Cerebellar cortex (tissue), 1 donor: ENCODE measurements around the gene MOB4.

ENCODE experiments used
- DNase-seq: peaks from one replicate; pipeline ENCODE4 v3.0.0-alpha.2; 2015; ENCODE audit warnings: low spot score

The MOB4 gene

GRCh38 chr2:197515739-197516392 is at the start of gene MOB4:
Gene MOB4 (plus strand): TSS chr2:197516066. CDS start chr2:197516087, 21 bp downstream.
- DNase-seq: peak; percentile 91

- no peak for DNase-seq
Measured at GRCh38 chr2:197472166-197472565, 43.7 kb upstream of the MOB4 start.

GRCh38 chr2:197477797-197478196 is 38.1 kb upstream of the MOB4 start:
- no peak for DNase-seq

GRCh38 chr2:197480165-197481036 is 35.5 kb upstream of the MOB4 start:
- no peak for DNase-seq

- DNase-seq: peak; percentile 23
Measured at GRCh38 chr2:197484248-197484647, 31.6 kb upstream of the MOB4 start.

GRCh38 chr2:197486175-197486574 is 29.7 kb upstream of the MOB4 start:
- no peak for DNase-seq

- DNase-seq: no peak
Measured at GRCh38 chr2:197487385-197487784, 28.5 kb upstream of the MOB4 start.

- no peak for DNase-seq
Measured at GRCh38 chr2:197495433-197496134, 20.3 kb upstream of the MOB4 start.

- no peak for DNase-seq
Measured at GRCh38 chr2:197496695-197497094, 19.2 kb upstream of the MOB4 start.

- DNase-seq: no peak
Measured at GRCh38 chr2:197497326-197497725, 18.5 kb upstream of the MOB4 start.

- no peak for DNase-seq
Measured at GRCh38 chr2:197498235-197498936, 17.5 kb upstream of the MOB4 start.

GRCh38 chr2:197498937-197499593 is 16.8 kb upstream of the MOB4 start:
- DNase-seq: peak; percentile 36

- peak; percentile 99 for DNase-seq
Measured at GRCh38 chr2:197499594-197500502, 16.0 kb upstream of the MOB4 start, which contains the start of the genes HSPD1 and HSPE1. Gene HSPD1 (minus strand): TSS chr2:197499840. CDS start chr2:197498848, 992 bp downstream. Gene HSPE1 (plus strand): TSS chr2:197500379. CDS start chr2:197500437, 58 bp downstream.

- DNase-seq: peak; percentile 31
Measured at GRCh38 chr2:197500503-197501131, 15.2 kb upstream of the MOB4 start.

- no peak for DNase-seq
Measured at GRCh38 chr2:197502201-197502600, 13.7 kb upstream of the MOB4 start.

- no peak for DNase-seq
Measured at GRCh38 chr2:197502685-197503084, 13.2 kb upstream of the MOB4 start.

- no peak for DNase-seq
Measured at GRCh38 chr2:197504000-197504399, 11.9 kb upstream of the MOB4 start.

- DNase-seq: no peak
Measured at GRCh38 chr2:197504512-197504911, 11.4 kb upstream of the MOB4 start.

GRCh38 chr2:197506658-197507057 is 9.2 kb upstream of the MOB4 start:
- no peak for DNase-seq

- DNase-seq: no peak
Measured at GRCh38 chr2:197513915-197514314, 2.0 kb upstream of the MOB4 start.
